Measurements from ENCODE around the gene CALN1.

DNA sequence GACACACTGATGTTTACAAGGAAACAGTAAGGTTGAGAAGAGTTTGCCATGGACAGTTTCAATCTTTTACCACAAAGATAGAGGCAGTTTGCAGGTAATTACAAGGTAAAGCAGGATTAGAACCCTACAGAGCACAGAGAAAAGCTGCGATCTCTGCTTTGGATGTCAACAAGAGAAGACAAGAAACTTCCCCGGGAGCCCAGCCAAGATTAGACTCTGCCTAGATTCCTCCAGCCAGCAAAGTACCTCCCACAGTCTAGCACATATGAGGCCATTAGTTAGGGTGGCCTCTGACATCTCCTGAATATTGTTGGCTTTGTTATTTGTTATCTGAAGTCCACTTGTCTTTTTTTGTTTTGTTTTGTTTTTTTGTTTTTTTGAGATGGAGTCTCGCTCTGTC is 178.1 kb downstream of the CALN1 start:
- TF ChIP-seq GATA2 (IDR thresholded peaks at IDR 0.05; ENCODE audit: low read depth, low read length) (no peak), GATA3 (IDR thresholded peaks at IDR 0.05; ENCODE audit: low read depth, low read length) (no peak)

Measured in SH-SY5Y (cell line).